ENCODE data around the gene TMEM163. TPM values are rescaled to one million over a fixed set of nuclear protein-coding genes. Genes with fewer than 3 reads are reported as not detected.

The TMEM163 gene
- total RNA-seq, 1 experiment from 2014 or later = 0.12 TPM

DNA sequence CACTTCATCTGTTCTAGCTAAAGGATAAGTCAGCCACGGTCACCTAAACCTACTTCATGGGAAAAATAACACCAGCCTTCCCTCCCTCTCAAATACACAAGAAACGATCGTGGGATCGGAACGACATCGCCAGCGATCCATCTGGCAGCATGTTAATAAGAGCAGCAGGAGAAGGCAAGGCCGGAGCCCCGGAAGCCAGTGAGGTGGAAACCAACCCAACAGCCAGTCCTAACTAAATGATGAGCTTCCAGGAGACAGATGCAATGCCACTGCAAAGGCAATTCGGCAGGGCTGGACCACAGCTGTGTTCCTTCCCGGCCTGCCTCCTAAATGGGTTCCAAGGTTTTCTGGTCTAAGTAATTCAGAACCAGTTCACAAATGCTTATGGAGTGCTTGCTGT lies 117.5 kb downstream of the TMEM163 start:
- DNase-seq (ENCODE audit: low read depth, low spot score) (no peak), ATAC-seq (no peak)
- Histone ChIP-seq H2AFZ (ENCODE audit: low read depth, low read length, poor library complexity, severe bottlenecking) (no peak overlapping the region), H3K9me3 (ENCODE audit: control insufficient read depth in 1 of 2, insufficient read depth in 1 of 2, low read depth in 1 of 2, low read length in 2 of 2) (no peaks in the 10 kb centered on the region), H3K27ac (ENCODE audit: low read depth, low read length) (no peak overlapping the region), H3K79me2 (ENCODE audit: insufficient read depth, low read length) (no peaks in the 10 kb centered on the region), H3K9ac (ENCODE audit: low read length) (no peak overlapping the region), H4K20me1 (ENCODE audit: insufficient read depth) (no peaks in the 10 kb centered on the region), H3K4me3 (replicated peaks in 1 of 2; ENCODE audit: low read depth in 1 of 2, low read length in 2 of 2) (no peak overlapping the region), H3K36me3 (ENCODE audit: control insufficient read depth in 1 of 2, insufficient read depth in 2 of 2, low read length in 2 of 2) (no peaks in the 10 kb centered on the region), H3K4me2 (ENCODE audit: low read length) (no peak overlapping the region), H3K4me1 (ENCODE audit: control insufficient read depth in 1 of 2, insufficient read depth in 2 of 2, low read length in 2 of 2) (no peaks in the 10 kb centered on the region), H3K9me2 (ENCODE audit: insufficient read depth) (no peaks in the 10 kb centered on the region), H3K27me3 (ENCODE audit: insufficient read depth, low read length) (no peaks in the 10 kb centered on the region)
- RAD21 ChIA-PET (ENCODE audit: low non-redundant PET in 1 of 2, low total read pairs in 2 of 2, uncharacterized antibody in 2 of 2, unreplicated experiment in 2 of 2) = no interaction called here
- TF ChIP-seq CBX3 (IDR thresholded peaks at IDR 0.05; ENCODE audit: low read depth) (no peak), TCF7L2 (IDR thresholded peaks at IDR 0.05; ENCODE audit: borderline replicate concordance, extremely low read depth, insufficient read depth, insufficient read length) (no peak), EZH2 (IDR thresholded peaks at IDR 0.05) (no peak), POLR2A (IDR thresholded peaks at IDR 0.05; ENCODE audit: borderline replicate concordance, extremely low read depth, insufficient read depth, insufficient read length) (no peak), JUND (IDR thresholded peaks at IDR 0.05) (no peak), SRF (IDR thresholded peaks at IDR 0.05; ENCODE audit: low read depth) (no peak), CEBPB (IDR thresholded peaks at IDR 0.05; ENCODE audit: low read depth) (no peak), RAD21 (IDR thresholded peaks at IDR 0.05; ENCODE audit: low read depth) (no peak), ZFX (IDR thresholded peaks at IDR 0.05) (no peak), EZH2phosphoT487 (IDR thresholded peaks at IDR 0.05; ENCODE audit: borderline replicate concordance) (no peak), YY1 (IDR thresholded peaks at IDR 0.05; ENCODE audit: extremely low read depth, insufficient replicate concordance, low read depth, low read length) (no peak), POLR2AphosphoS5 (IDR thresholded peaks at IDR 0.05; ENCODE audit: low read depth, low read length) (no peak)
- TF ChIP-seq, protein P1, sequence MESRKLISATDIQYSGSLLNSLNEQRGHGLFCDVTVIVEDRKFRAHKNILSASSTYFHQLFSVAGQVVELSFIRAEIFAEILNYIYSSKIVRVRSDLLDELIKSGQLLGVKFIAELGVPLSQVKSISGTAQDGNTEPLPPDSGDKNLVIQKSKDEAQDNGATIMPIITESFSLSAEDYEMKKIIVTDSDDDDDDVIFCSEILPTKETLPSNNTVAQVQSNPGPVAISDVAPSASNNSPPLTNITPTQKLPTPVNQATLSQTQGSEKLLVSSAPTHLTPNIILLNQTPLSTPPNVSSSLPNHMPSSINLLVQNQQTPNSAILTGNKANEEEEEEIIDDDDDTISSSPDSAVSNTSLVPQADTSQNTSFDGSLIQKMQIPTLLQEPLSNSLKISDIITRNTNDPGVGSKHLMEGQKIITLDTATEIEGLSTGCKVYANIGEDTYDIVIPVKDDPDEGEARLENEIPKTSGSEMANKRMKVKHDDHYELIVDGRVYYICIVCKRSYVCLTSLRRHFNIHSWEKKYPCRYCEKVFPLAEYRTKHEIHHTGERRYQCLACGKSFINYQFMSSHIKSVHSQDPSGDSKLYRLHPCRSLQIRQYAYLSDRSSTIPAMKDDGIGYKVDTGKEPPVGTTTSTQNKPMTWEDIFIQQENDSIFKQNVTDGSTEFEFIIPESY (IDR thresholded peaks at IDR 0.05; ENCODE audit: extremely low read depth, insufficient replicate concordance, low read length) = no peak
- TF ChIP-seq, protein P2, sequence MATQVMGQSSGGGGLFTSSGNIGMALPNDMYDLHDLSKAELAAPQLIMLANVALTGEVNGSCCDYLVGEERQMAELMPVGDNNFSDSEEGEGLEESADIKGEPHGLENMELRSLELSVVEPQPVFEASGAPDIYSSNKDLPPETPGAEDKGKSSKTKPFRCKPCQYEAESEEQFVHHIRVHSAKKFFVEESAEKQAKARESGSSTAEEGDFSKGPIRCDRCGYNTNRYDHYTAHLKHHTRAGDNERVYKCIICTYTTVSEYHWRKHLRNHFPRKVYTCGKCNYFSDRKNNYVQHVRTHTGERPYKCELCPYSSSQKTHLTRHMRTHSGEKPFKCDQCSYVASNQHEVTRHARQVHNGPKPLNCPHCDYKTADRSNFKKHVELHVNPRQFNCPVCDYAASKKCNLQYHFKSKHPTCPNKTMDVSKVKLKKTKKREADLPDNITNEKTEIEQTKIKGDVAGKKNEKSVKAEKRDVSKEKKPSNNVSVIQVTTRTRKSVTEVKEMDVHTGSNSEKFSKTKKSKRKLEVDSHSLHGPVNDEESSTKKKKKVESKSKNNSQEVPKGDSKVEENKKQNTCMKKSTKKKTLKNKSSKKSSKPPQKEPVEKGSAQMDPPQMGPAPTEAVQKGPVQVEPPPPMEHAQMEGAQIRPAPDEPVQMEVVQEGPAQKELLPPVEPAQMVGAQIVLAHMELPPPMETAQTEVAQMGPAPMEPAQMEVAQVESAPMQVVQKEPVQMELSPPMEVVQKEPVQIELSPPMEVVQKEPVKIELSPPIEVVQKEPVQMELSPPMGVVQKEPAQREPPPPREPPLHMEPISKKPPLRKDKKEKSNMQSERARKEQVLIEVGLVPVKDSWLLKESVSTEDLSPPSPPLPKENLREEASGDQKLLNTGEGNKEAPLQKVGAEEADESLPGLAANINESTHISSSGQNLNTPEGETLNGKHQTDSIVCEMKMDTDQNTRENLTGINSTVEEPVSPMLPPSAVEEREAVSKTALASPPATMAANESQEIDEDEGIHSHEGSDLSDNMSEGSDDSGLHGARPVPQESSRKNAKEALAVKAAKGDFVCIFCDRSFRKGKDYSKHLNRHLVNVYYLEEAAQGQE (IDR thresholded peaks at IDR 0.05; ENCODE audit: low read depth) = no peak
- intact Hi-C loops (cut with micrococcal nuclease) = no loop called here
- BruUV-seq (replicated peaks) = no TSS peak
- POLR2A ChIA-PET = no interaction called here
- CTCF ChIA-PET = no interaction called here

Data from HCT116 (cell line).